GM12872 (cell line): ENCODE results near the gene GTF2IRD1.

Experiments
- TF ChIP-seq, protein P1 (sequence below): IDR thresholded peaks from 3 replicates; pipeline ENCODE4 v1.5.1; 2011; ENCODE audit warnings: low read depth, mild to moderate bottlenecking, low read length, moderate library complexity; ENCODE audit not compliant: insufficient read depth

GTF2IRD1 gene

DNA sequence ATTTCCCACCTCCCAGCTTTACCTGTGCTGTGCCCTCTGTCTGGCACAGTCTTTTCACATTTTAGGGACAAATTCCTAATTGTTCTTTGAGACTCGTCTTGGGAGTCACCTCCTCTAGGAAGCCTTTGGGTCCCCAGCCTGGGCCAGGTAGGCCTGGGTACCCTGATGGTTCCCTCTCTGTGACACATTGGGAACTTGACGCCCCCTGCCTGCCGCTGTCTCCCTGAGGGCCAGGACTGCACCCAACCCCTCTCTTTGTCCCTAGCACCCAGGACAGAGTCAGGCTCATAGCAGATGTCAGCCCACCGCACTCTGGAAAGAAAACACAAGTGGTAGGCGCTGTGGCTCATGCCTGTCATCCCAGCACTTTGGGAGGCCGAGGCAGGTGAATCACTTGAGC lies 71.4 kb downstream of the GTF2IRD1 start:
- TF ChIP-seq, protein P1, sequence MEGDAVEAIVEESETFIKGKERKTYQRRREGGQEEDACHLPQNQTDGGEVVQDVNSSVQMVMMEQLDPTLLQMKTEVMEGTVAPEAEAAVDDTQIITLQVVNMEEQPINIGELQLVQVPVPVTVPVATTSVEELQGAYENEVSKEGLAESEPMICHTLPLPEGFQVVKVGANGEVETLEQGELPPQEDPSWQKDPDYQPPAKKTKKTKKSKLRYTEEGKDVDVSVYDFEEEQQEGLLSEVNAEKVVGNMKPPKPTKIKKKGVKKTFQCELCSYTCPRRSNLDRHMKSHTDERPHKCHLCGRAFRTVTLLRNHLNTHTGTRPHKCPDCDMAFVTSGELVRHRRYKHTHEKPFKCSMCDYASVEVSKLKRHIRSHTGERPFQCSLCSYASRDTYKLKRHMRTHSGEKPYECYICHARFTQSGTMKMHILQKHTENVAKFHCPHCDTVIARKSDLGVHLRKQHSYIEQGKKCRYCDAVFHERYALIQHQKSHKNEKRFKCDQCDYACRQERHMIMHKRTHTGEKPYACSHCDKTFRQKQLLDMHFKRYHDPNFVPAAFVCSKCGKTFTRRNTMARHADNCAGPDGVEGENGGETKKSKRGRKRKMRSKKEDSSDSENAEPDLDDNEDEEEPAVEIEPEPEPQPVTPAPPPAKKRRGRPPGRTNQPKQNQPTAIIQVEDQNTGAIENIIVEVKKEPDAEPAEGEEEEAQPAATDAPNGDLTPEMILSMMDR: no peak

DNA sequence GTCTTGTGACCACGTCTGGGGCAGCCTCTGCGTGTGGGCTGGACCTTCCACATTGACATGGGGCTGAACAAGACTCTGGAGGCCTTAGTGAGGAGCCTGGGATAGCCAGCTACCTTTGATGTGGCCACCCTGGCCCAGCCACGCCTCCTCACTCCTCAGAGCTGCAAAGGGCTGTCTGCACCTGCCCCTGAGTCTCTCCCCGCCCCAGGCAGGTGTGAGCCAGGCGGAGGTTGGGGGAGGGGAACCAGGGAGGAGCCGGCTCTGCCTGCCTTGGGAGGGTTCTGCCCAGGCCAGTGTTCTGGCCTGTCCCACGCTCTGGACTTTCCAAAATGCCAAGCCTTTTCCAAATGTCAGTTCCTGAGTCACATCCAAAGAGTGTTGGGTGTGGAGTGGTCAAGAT lies 72.2 kb downstream of the GTF2IRD1 start:
- TF ChIP-seq, protein P1: no peak

DNA sequence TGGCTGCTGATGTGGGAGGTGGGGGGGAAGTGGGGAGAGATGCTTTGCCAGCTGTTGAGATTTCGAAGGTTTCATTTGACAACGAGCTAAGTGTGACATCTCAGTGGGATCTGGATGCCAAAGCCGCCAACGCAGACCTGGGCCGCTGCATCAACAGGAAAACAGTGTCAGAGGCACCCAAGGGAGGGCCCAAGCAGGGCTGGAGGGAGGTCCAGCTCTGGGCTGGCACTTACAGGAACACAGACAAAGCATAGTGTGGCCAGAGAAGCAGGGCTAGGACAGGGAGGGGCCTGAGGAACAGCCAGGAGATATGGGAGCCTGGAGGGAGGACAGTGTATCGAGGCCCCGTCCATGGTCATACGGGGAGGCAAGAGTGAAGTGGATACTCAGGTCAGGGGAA lies 73.1 kb downstream of the GTF2IRD1 start:
- TF ChIP-seq, protein P1: no peak

DNA sequence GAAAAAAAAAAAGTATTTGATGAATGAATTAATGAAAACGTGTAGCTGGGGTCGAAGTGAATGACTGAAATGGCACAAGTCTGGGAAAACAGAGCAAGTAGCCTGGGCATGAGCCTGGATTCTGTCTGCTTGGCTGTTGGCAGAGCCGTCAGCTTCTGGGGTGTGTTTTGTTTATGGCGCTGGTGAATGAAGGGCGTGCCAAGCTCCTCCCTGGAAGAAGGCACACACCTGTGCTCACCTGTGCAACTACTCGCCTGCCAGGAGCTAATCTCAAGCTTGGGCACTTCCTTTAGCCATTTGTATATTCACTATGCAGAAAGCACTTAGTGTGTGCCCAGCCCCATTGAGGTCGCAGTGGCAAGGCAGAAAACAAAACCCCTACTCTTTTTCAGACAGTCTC lies 74.1 kb downstream of the GTF2IRD1 start:
- TF ChIP-seq, protein P1: no peak

DNA sequence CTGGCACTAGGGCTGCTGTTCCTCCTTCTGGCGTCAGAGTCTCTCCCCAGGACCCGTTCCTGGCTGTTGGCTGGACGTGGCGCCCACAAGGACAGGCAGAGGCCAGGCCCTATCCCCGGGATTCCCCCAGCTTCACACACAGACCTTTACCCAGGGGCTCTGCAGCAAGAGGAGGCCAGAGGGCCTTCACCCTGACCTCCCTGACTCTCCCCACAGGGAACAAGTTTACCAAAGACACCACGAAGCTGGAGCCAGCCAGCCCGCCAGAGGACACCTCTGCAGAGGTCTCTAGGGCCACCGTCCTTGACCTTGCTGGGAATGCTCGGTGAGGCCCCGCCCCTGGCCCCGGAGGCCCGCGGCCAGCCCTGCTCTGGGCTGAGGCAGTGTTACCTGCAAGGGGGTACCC lies 82.2 kb downstream of the GTF2IRD1 start:
- TF ChIP-seq, protein P1: no peak

DNA sequence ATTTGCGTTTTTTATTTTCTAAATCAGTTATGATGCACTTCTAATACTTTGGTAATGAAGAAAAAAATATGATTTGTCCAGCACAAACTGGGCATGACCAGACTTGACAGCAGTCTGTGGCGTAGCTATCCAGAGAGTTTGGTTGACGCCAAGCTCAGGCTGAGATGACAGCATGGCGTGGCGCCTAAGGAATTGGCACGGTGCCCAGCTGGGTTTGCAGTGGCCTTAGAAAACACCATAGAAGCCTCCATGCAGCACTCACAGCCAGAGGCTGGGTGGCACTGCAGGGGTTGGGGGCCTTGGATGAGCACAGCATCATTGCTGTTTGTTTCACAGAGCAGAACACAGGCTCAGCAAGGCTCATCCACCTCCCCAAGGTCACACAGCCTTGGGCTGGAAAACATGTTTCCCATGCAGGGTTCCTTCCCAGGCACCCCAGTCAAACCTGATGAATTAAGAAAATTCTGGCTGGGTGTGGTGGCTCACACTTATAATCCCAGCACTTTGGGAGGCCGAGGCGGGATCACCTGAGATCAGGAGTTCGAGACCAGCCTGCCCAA lies 88.9 kb downstream of the GTF2IRD1 start:
- TF ChIP-seq, protein P1: no peak

DNA sequence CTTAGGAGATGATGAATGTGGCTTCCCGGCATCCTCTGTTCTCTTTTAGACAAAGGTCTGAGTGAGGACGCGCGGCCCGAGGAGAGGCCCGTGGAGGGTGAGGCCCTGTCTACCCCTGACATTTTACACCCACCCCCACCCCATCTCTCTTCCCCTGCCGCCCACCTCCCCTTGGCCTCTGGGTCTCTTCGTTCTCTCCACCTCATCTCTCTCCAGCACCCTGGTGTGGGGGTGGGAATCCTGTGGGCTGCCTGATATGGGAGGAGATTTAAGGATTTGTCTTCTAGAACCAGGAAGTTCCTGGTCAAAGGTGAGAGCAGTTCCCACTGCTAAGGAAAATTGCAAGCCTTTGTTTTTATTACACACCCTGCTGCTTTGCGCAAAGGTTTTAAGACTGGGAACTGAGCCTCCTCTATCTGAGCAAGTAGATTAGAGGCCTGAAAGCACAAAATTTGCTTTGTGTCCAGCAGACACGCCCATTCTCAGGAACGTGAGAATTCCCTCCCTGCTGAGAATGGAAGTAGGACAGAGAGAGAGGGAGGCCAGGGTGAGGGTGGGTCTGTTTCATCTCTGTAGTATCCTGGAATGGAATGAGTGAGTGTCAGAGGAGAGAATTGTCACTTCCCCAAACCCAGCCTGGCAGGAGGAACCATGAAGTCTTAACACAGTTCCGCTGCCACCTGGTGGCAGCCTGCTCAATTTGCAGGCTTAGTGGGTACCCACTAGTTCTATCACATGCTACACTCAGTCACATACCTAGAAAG lies 91.2 kb downstream of the GTF2IRD1 start:
- TF ChIP-seq, protein P1: peak; percentile 73
